Measurements from ENCODE around the gene NAE1.

The NAE1 gene

GRCh38 chr16:66849549-66849948, 18.8 kb upstream of the NAE1 start:
- no peak for DNase-seq

GRCh38 chr16:66849021-66849420, 18.2 kb upstream of the NAE1 start:
- no peak for DNase-seq

- DNase-seq, result no peak
Measured at GRCh38 chr16:66848172-66848571, 17.4 kb upstream of the NAE1 start.

- no peak for DNase-seq
Measured at GRCh38 chr16:66847533-66848067, 16.8 kb upstream of the NAE1 start.

- DNase-seq, result no peak
Measured at GRCh38 chr16:66846831-66847230, 16.1 kb upstream of the NAE1 start.

- DNase-seq, result no peak
Measured at GRCh38 chr16:66846266-66846665, 15.5 kb upstream of the NAE1 start.

GRCh38 chr16:66845791-66846221, 15.0 kb upstream of the NAE1 start:
- DNase-seq, result no peak

- DNase-seq, result no peak
Measured at GRCh38 chr16:66845080-66845410, 14.3 kb upstream of the NAE1 start.

- DNase-seq, result no peak
Measured at GRCh38 chr16:66844342-66845079, 13.7 kb upstream of the NAE1 start, which contains the start of gene CA7. Gene CA7 (plus strand): TSS chr16:66844414. CDS start chr16:66844488, 74 bp downstream.

- no peak for DNase-seq
Measured at GRCh38 chr16:66844009-66844341, 13.2 kb upstream of the NAE1 start.

- no peak for DNase-seq
Measured at GRCh38 chr16:66843191-66843590, 12.4 kb upstream of the NAE1 start.

GRCh38 chr16:66842765-66843164, 12.0 kb upstream of the NAE1 start:
- no peak for DNase-seq

- no peak for DNase-seq
Measured at GRCh38 chr16:66841366-66841765, 10.6 kb upstream of the NAE1 start.

GRCh38 chr16:66840883-66841282, 10.1 kb upstream of the NAE1 start:
- no peak for DNase-seq

- no peak for DNase-seq
Measured at GRCh38 chr16:66834746-66835145, 4.0 kb upstream of the NAE1 start.

GRCh38 chr16:66832661-66833305, 2.0 kb upstream of the NAE1 start:
- no peak for DNase-seq

- DNase-seq, result no peak
Measured at GRCh38 chr16:66832190-66832589, 1.4 kb upstream of the NAE1 start.

GRCh38 chr16:66824006-66824405, 6.8 kb downstream of the NAE1 start:
- no peak for DNase-seq

- DNase-seq, result no peak
Measured at GRCh38 chr16:66814734-66815133, 16.0 kb downstream of the NAE1 start.

GRCh38 chr16:66811043-66811442, 19.7 kb downstream of the NAE1 start:
- DNase-seq, result no peak

- no peak for DNase-seq
Measured at GRCh38 chr16:66810391-66810790, 20.4 kb downstream of the NAE1 start.

GRCh38 chr16:66809765-66810164, 21.0 kb downstream of the NAE1 start:
- no peak for DNase-seq

GRCh38 chr16:66802159-66802558, 28.6 kb downstream of the NAE1 start:
- DNase-seq, result no peak

GRCh38 chr16:66801320-66802105, 29.3 kb downstream of the NAE1 start, which contains the start of gene TERB1:
Gene TERB1 (minus strand): TSS chr16:66801584. CDS start chr16:66796798, 4,786 bp downstream.
- DNase-seq, result no peak
